ENCODE measurements around the gene OSBPL6.
"Not testable (repeated sequence)": the region's sequence is repeated elsewhere in the genome, so short reads cannot be mapped to it uniquely, and the experiment has no call there.

The OSBPL6 gene

DNA sequence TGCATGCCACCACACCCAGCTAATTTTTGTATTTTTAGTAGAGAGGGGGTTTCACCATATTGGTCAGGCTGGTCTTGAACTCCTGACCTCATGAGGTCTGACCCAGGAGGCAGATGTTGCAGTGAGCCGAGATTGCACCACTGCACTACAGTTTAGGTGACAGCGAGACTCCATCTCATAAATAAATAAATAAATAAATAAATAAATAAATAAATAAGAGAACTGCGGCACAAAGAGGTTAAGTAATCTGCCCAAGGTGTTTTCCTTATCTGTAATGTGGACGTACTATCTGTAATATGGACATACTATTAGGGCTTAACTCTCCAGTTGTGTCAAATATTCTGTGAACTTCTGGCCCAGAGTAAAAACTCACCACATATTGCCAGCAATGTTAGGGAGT is 4.1 kb downstream of the OSBPL6 start:
- not testable (repeated sequence) for DNase-seq (ENCODE audit: low spot score)

DNA sequence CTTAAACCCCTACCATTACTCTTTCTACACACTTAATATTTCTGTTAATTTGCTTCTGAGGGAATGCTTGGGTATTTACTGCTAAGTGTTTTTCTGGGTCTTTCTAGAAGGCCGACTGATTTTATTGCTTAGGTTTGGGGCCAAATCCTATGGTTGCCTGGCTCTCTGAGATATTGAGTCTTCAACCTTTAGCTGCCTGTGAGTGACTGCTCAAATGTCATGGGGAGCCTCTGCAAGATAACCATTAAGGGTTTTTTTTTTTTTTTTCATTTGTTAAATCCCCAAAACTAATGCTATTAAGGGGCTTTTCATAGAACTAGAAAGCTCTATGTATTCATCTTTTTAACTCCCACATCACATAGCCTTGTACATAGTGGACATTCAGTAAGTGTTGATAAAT is 5.0 kb downstream of the OSBPL6 start:
- no peak for DNase-seq (ENCODE audit: low spot score)

DNA sequence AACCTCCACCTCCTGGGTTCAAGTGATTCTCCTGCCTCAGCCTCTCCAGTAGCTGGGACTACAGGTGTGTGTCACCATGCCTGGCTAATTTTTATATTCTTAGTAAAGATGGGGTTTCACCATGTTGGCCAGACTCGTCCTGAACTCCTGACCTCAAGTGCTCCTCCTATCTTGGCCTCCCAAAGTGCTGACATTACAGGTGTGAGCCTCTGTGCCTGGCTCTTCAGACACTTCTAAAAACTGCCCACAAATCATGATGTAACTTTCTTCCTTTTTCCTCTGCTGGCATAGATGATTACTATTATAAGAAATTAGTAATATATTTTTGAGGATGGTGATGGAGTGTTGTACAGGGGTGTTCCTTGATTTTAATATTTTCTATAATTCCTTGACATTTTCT is 6.0 kb downstream of the OSBPL6 start:
- no peak for DNase-seq (ENCODE audit: low spot score)

DNA sequence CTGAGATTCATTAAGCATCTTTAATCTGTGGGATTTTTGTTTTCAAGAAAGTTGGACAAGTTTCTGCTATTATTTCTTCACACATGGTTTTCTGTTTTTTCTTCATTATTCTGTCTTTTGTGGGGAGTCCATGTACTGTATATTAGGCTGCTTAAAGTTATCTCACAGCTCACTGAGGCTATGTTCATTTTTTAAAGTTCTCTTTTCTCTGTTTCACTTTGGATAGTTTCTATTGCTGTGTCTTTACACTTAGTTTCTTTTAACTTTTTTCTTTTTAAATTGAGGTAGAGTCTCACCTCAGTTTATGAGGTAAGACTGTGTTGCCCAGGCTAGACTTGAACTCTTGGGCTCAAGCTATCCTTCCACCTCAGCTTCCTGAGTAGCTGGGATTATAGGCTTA is 8.6 kb downstream of the OSBPL6 start:
- no peak for DNase-seq (ENCODE audit: low spot score)

DNA sequence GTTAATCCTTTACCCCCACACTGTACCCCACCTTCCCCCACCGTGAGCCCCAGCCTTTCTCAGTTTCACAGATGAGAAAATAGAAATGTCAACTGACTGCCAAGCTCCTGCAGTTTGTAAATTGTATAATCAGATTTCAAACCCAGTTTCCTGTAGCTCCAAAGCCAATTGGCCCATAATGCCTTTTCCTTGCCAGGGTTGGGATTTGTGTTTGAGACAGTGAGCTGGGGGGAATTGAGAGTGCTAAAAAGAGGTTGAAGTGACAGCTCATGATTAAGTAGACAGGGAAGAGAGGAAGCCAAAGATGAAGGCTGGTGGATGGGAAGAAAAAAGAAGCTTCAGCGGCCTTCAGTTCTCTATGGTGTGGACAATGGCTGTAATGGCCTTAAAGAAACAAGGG is 10.7 kb downstream of the OSBPL6 start:
- no peak for DNase-seq (ENCODE audit: low spot score)

DNA sequence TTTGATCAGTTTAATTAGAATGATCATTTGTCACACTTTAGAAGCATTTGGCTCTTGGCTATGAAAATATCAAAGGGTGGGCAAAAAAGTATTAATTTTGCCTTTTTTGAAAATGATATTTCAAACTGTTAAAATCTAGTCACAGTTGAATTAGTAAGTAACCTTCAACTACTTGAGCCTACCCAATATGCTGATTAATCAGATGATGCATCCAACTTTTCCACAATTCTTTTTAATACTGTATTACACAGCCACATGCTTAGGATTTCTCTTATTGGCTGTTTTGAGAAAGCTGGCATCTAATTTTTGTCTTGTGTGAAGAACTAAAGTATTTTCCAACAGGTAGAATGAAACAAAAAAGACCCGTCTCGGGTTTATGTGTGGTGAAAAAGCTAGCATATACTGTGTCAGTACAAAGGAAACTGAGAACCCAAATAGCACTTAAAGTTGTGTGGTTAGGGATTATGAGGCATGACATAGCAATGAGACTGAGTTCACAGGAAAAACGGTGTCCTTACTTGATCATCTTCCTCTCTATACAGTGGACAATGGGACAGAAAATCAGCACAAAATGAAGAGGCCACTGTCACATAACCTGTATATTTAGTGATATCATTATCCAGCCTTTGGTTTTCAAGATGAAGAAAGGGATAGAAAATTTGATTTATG is 11.7 kb downstream of the OSBPL6 start:
- no peak for DNase-seq (ENCODE audit: low spot score)

DNA sequence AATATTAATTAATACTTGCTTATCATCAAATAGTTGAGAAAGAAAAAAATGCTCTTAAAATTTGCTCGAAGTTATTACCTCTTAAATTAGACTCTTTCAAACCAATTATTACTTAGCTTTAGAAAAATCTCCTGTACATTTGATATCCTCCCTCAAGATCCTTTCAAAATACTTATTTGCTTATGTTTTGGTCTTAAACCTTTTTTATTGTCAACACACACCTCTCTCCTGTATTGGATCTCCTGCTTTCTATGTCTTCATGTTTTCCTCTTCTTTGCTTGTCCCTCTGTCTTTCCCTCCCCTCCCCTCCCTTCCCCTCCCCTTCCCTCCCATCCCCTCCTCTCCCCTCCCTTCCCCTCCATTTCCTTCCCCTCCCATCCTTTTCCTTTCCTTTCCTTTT is 14.0 kb downstream of the OSBPL6 start:
- DNase-seq (ENCODE audit: low spot score) = no peak

DNA sequence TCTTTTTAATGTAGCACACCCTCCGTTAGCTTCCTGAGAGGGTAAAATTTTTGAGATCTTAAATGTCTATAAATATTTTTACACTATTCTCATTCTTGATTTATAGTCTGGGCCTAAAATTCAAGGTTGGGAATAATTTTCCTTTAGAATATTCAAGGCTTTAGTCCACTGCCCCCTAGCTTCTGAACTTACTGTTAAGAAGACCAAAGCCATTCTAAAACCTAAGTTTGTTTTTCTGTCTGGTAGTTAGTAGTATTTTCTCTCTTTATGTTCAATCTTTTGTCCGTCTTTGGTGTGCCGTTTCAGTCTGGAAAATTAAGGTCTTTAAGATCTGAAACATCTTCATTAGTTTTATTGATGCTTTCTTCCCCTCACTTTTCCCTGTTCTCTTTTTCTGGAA is 14.5 kb downstream of the OSBPL6 start:
- DNase-seq (ENCODE audit: low spot score) = no peak

DNA sequence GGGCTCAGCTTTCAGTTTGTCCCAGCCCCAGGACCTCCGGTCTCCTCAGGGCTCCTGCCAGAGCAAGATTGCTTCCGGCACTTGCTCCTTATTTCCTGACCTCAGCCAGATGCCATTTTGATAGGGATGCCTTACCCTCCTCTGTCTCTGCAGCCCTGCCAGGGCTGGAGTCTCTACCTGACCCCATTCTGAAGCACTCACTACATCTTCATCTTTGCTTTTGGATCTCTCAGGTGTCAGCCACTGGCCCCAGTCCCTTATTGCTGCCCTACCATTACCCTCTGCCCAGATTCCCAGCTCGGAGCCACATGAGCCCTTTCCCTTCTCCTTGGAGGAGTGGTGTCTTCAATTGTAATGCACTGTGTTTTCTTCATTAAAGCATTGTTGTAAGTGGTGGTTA is 17.1 kb downstream of the OSBPL6 start:
- no peak for DNase-seq (ENCODE audit: low spot score)

DNA sequence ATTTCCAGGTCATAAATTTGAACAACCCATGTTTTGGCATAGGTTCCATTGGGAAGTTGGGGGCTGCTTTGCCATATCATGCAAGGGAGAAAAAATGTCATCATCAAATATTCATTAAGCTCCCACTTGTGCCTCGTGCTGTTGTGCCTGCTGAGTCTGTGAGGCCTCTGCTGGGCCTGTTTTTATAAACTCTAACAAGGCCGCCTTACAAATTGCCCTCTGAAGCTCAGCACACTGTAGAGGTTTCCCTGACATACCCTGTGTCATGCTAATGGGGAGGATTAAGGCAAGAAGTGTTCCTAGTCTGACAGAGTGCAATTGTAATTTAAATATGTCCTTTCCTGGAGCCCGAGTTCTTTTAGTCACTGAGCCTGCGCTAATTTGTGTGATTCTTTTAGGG is 17.6 kb downstream of the OSBPL6 start:
- DNase-seq (ENCODE audit: low spot score) = no peak

DNA sequence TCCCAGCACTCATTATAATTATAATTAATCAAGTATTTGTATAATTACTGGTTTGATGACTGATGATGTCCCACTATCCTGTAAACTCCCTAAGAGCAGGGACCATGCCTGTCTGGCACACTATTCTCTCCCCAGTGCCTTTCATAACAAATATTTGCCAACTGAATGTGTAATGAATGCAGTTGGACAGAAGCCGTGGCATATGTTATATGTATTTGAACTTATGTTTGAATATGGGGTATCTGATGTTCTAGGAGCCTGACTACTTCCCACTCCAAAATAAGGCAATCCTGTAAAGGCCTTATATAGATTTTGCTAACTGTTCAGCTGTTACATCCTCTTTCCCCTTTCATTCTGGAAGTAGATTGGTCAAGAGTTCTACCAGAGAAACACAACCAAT is 19.7 kb downstream of the OSBPL6 start:
- DNase-seq (ENCODE audit: low spot score) = no peak

DNA sequence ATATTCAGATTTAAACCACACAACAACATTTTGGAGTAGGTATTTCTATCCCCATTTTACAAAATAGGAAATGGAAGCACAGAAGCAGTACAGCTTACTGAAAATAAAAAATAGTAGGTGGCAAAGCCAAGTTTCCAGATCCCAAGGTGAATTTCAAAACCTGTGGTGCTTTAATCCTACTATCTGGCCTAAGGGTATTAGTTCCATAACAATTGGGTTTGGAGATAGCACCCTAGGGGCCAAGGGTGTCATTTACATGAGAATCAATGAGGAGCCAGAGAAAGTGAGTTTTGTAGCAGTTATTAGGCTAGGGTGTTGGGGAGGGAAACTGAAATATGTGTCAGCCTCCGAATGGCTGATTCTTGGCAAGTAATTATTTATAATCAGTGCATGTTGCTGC is 24.9 kb downstream of the OSBPL6 start:
- DNase-seq (ENCODE audit: low spot score) = no peak

DNA sequence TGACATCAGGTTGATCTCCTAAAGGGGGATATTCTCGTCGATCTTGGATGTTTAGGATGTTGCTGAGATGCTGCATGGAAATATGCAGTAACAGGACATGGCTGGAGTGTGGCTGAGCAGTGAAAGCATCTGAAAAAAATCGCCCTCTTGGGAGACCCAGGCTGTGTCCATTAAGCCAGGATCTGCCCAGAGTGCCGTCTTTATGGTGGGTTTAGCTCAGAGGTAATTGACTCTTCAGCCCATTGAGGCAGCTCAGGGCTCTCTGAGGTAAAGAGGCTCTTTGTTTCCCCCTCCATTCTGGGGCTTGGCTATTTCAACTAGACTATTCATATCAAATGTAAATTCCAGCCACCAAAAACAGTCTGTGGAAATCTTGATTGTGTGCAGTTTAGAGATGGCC is 26.5 kb downstream of the OSBPL6 start:
- no peak for DNase-seq (ENCODE audit: low spot score)

DNA sequence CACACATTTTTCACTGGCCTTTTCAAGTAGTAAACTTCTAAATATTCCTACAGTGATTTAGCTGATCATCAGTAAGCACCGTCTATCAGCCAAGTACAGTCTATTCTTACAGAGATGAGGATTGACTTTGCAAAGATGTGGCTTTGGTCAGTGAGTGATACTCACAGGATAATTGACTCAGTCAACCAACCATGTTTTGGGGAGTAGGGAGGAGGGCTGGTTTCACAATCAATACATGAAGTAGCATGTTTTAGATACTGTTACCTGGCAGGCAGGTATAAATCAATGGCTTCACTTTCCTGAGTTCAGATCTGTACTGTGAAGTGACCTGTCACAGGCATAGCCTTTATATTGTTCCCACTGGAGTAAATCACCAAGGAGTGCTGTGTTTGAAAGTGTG is 27.2 kb downstream of the OSBPL6 start:
- no peak for DNase-seq (ENCODE audit: low spot score)

DNA sequence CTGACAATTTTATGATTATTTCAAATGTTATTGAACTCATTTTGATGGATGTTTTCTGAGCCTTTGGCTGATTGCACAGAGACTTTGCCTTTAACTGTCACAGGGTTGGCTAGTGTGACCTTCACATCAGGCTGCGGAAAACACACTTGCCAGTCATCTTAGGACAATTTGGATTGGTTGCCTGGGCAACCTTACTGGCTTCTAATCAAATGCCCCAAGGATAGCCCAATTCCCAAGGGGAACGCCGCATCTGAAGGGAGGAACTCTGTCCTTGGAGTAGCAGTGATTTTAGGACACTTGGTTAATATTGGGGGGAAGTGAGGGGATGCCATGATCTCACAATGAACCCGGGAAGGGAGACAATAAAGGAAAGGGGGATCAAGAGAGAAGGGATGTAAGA is 29.5 kb downstream of the OSBPL6 start:
- DNase-seq (ENCODE audit: low spot score) = no peak

DNA sequence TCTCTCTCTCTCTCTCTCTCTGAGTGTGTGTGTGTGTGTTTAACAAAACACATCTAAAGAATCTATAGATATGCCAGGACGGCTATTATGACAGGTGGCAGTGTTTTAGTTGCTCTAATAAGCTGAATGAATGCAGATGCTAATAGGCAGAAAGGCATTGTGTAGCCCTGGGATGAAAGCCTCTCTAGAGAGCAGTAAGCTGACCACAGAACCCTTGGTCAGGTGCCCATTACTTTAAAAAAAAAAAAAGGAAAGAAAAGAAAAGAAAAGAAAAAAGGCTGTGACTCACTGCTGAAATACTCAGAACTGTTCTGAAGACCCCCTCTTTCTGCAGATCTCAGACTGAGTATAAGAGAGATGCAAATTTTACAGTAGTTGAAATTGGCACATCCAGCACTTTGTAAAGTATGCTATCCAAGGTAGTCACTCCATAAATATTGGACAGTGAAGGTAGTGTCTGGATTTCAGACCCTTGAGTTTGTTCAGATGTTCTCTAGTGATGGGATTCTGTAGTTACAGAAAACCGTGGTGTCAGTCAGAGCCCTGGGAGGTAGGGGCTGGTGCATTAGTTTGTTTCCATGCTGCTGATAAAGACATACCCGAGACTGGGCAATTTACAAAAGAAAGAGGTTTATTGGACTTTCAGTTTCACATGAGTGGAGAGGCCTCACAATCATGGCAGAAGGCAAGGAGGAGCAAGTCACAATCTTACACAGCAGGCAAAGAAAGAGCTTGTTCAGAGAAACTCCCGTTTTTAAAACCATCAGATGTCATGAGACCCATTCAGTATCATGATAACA is 30.9 kb downstream of the OSBPL6 start:
- DNase-seq (ENCODE audit: low spot score) = no peak

DNA sequence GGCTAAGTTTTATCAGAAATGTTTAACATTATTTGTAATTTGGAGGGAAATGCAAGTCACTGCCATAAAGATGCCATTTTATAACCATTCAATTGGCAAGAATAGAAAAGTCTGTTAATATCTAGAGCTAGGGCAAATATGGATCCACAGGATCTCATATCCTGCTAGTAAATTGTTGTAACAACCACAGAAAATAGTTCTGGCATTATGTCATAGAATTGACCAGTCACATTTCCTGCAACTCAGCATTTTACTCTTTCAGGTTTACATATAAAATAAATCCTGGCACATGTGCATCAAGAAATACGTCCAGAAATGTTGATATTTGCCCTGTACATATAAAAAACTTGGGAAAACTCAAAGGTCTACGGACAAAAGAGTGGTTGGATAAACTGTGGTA is 32.9 kb downstream of the OSBPL6 start:
- DNase-seq (ENCODE audit: low spot score) = no peak

DNA sequence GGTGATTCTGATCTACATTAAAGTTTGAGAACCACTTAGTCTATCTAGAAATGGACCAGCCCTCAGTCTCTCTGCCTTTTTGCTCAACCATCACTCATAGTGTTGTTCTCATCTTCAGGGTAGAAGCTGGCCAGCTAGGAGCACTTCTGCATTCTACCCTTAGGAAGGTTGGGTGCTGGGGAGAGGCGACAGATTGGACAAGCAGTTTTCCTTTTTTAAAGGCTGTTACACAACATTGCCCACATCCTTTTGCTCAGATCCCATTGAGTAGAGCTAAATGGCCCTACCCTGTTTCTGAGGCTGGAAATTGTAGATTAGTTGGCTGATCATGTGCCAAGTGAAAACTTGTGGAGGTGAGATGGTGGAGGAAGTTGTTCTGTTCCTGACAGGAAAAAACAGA is 35.6 kb downstream of the OSBPL6 start:
- DNase-seq (ENCODE audit: low spot score) = no peak

DNA sequence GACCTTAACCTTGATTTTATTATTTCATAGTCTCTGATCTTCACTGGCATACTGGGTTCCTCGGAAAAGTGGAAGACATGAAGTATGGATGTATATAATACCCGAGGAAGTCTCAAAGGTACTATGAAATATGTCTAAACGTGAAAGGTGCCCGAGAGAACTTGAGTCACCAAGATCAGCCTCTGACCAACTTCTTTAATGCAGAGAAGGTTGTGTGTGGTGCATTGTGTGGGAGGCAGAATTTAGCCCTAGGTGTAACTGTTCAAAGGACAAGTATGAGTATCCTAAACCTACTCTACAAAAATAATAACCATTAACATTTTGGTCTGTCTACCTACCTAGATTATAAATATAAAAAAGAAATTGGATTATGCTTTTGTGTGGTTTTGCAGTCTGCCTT is 36.1 kb downstream of the OSBPL6 start:
- no peak for DNase-seq (ENCODE audit: low spot score)

DNA sequence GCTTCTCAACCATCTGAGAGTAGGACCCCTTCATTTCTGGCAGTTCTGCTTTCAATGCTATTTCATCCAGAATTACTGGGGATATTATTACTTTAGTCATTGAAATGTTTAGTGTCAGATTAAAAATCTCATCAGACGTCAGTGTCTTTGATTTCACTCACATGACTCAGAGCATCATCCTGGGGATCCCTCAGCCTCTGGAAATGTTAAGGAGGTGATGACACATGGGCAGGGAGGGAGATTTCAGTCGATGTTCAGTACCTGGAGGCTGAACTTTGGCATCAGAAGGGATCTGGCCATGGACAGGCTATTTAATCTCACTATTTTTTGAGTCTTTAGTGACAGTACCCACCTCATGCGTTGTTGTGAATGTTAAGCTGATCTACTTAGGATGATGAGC is 39.1 kb downstream of the OSBPL6 start:
- no peak for DNase-seq (ENCODE audit: low spot score)

DNA sequence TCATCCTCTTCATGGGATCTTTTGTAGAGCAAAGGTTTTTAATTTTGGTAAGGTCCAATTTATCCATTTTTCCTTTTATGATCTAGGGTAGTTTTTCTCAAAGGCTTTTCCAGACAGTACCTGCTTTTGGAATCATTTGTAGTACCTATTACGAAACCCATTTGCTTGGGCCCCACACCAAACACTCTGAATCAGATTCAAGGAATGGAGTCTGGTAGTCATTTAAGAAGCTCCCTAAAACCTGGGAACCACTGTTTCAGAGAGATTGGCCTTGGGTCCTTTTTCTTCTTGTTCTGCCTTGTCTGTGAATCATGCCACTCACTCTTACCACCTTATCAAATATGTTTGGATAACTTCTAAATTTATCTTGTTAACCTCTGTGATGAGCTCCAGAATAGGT is 40.3 kb downstream of the OSBPL6 start:
- no peak for DNase-seq (ENCODE audit: low spot score)

DNA sequence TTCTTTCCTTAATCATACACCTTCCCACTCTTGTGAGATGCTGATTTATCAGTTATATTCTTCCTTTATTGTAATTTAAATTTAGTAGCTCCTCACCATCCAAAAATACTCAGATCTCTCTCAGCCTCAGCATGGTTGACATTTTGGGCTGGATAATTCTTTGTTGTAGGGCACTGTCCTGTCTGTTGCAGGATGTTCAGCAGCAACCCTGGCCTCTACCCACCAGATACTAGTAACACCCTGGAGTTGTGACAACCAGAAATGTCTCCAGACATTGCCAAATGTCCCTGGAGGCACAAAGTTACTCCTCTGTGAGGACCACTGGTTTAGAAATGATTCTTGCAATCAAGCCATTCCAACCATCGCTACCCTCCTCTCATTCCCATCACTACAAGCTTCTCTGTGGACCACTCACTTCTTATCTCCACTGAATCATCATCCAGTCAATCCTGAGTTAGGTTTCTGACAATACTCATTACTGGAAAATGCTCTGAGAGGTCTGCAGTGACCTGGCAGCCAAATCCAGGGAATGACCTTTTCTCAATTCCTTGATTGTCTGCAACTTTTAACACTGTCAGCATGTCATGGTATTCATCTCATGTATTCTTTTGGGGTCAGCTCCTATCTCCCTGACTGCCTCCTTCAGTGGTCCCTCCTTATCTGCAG is 43.3 kb downstream of the OSBPL6 start:
- DNase-seq (ENCODE audit: low spot score) = no peak

DNA sequence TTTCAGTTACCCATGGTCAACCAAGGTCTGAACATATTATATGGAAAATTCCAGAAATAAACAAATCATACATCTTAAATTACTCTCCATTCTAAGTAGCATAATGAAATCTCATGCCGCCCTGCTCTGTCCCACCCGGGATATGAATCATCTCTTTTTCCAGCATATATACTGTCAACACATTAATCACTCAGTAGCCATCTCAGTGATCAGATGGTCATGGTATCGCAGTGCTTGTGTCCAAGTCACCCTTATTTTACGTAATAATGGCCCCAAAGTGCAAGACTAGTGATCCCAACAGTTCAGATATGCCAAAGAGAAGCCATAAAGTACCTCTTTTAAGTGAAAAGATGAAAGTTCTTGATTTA is 43.8 kb downstream of the OSBPL6 start:
- no peak for DNase-seq (ENCODE audit: low spot score)

DNA sequence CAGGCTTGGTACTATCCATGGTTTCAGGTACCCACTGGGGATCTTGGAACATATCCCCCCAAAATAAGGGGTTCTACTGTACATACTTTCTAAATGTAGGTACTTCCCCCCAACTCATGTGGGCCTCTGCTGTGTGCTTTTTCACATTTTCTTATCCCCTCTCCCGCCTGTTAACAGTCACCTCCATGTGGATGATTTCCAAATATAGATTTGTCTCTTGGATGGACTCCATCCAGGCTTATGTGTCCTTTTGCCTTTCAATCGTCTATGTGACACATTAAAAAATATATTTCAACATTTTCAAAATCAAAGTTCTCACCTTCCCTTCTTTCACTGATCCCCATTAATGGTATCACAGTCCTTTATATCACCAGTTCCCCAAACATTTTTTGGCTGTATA is 44.4 kb downstream of the OSBPL6 start:
- DNase-seq (ENCODE audit: low spot score) = no peak

Measured in NAMALWA (cell line).